NB4 (cell line): ENCODE data around the gene ZKSCAN5.

Experiments
- CTCF ChIP-seq: IDR thresholded peaks from one replicate; pipeline ENCODE4 v1.5.1; 2012; ENCODE audit warnings: low read depth, low read length
- MYC ChIP-seq: IDR thresholded peaks from 2 replicates; pipeline ENCODE4 v1.6.1; 2011; ENCODE audit warnings: low read depth, low read length
- POLR2A ChIP-seq: IDR thresholded peaks from 2 replicates; pipeline ENCODE4 v1.6.1; 2011; ENCODE audit warnings: mild to moderate bottlenecking; ENCODE audit not compliant: insufficient read length; ENCODE audit errors: extremely low read depth

DNA sequence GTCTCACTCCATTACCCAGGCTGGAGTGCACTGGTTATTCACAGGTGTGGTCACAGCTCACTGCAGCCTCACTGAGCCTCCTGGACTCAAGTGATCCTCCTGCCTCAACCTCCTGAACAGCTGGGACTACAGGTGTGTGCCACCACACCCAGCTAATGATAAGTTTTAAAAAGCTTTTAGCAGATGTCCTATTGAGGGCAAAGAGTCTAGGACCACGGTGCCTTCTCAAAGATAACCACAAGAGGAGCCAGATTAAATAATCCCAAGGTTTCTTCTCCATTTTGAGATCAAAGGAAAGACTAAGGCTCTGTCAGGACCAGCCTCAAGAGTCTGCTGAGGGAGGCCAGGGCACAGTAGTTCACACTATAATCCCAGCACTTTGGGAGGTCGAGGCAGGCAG, 43.2 kb upstream of the ZKSCAN5 start:
- peak; percentile 23 for TF ChIP-seq CTCF
- TF ChIP-seq POLR2A = no peak
- no peak for TF ChIP-seq MYC
